GM18519 (cell line): ENCODE data around the gene KIF3A.

Experiments used
- ATAC-seq: cut with Tn5 transposase; IDR thresholded peaks from one replicate; pipeline ENCODE4 v1.9.1; 2021; ENCODE audit warnings: mild to moderate bottlenecking, moderate library complexity; ENCODE audit not compliant: unreplicated experiment, low FRiP score

The KIF3A gene

DNA sequence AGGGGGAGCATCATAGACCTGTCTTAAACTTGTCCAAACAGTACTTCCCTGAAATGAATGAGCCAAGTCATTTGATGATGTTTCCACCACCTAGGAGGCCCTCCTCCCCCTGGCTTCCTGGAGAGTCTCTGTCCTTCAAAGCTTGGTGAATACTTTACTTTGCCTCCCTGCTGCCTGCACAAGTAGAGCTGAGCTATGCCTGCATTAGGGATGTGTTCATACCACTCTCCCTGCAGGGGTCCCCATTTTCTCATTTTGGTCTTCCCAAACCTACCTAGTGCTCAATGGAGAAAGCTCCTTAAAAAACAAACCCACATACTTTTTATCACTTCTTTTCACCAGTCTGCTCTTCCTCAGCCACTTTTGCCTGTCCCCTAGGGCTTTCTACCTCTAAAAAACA is 17.6 kb upstream of the KIF3A start:
- ATAC-seq: no peak

DNA sequence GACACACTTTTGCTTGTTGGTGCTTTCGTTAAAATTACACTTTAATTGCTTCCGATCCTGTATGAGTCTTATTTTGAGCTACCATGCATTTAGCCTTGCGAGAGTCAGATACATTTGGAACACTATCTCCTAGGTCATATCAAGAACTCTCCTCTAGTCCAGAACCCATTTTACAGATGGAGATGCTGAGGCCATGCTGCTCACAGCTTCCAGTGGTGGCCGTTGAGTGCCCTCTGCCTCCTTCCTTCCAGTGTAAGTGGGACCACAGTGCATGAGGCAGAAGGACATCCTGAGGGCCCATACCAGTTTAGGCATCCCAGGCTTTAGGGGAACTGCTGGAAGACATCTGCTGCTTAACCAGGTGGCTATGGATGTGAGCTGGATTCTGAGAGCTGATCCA is 16.8 kb upstream of the KIF3A start:
- ATAC-seq: no peak

DNA sequence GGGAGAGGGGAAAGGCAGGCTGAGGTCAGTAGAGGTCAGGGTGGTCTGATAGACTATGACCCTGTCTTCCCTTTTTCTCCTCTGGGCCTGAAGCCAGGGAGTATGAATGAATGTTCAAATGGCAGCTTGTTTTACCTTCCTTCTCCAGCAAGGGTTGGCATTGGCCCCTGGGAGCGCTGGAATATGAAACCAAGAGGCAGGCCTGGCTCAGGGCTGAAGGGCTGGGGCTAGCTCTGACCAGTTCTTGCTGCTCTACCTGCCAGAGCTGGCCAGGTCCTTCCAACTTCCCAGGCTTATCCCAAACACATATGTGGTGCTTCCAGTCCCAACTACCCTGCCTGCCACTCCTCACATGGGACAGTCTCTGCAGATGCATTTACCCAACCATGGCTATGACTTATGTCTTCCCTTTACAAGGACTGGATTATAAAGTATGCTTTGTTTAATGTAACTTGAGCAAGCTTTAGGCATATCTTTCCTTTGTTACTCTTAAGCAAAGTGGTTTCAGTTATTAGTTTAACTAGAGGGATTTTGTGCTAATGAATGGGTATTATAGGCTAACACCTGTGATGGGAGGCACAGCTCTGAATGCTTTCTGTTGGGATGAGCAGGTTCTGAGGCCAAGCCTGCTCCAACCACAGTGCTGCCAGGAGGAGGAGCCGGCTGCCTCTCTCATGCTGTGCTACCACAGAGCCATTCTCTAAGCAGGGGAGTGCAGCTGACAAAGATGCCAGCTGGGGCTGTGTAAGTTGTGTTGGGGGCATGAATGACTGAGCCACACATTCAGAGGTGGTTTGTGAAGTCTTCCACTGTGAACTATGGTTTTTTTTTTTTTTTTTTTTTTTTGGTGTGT is 16.0 kb upstream of the KIF3A start:
- ATAC-seq: no peak

DNA sequence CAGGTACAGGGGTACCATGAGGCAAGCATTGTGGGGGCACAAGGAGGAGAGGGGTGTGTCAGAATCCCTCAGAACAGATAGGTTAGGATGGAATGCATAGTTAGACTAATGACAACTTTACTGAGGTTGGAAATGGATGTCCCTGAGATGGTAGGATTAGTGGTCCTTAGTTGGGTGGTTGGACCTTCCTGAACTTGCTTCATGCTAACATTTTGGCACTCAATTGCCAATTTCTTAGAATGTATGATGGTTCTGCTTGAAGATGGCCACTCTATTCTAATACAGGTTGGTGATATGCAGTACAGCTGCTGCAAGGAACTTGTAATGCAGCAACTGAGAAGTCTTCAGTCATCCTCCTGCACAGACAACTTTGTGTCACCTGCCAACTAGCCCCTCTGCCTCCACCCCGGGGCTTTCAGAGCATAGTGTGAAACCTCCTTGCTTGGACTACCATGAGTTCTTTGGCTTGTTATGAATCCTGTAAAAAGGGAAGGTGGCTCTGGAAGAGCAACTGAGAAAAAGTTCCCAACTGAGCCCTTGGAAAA is 15.3 kb upstream of the KIF3A start:
- ATAC-seq: no peak

DNA sequence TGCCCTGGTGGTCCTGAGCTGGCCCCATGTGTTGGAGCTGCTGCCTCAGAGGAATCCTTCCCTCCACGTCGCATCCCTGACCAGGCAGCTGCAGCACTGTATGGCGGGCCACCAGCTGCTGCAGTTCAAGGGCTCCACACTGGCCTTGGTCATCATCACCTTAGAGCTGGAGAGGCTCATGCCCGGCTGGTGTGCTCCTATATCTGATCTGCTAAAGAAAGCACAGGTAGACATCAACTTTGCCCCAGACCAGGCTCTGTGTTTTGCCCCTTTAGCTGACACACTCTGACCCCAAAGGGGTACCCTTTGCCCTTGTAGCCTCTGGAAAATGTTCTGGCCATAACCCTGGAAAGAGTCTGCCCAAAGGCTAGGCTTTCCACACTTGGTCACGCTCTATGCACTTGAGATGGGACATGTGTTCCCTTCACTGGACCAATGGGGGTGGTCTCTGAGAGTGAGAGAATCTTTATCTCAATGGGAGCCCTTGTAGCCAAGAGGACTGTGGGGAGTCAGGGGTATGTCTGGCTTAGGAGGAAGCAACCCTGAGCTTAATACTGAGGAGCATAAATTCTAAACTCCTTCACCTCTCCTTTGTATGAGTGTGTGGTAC is 14.7 kb upstream of the KIF3A start:
- ATAC-seq: no peak

DNA sequence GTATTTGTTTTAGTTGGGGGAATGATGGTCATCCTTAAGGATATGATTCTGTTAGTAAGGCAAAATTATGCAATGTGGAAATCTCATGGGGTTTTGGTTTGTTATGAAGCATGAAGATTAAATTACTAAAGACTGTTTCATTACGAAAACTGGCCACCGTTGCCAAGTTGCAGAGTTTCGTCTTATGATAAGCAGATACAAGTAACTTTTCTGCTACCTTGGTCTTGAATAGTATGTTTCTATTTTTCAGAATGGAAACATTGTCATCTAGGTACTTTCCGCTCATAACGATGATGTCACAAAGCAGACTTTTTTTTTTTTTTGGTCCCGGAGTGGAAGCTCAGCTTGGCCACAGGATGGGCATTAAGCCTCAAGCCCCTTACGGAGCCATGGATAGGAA is 14.1 kb upstream of the KIF3A start:
- no peak for ATAC-seq

DNA sequence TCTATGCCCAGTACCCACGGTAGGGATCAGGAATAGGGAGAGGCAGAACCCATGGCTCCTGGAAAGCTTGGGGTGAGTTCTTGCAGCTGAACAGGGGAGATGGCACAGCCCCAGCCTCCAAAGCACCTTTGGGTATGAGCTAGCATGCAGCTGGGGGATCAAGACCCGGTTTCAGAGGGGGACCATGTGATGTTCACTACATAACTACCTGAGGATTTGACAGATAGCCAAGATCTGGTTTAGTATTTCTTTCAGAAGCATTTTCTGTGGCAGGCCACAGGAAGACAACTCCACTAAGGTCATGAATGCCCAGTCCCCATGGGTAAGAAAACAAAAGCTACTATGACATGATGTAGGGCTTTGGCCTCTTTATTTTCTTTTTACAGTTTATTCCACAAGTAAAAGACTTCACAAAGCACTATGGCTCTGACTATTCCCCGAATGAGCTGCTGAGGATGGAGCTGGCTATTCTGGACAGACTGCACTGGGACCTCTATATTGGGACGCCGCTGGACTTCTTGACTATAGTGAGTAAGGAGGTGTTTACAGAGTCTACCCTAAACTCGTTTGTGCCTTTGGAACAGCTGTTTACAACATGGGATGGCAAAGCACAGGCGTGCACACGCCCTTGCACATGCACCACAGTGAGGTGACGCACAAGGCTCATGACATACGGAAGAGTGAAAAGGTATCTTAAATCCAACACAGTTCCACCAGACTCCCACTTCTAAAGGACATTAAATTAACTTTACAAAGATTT is 13.3 kb upstream of the KIF3A start:
- no peak for ATAC-seq

DNA sequence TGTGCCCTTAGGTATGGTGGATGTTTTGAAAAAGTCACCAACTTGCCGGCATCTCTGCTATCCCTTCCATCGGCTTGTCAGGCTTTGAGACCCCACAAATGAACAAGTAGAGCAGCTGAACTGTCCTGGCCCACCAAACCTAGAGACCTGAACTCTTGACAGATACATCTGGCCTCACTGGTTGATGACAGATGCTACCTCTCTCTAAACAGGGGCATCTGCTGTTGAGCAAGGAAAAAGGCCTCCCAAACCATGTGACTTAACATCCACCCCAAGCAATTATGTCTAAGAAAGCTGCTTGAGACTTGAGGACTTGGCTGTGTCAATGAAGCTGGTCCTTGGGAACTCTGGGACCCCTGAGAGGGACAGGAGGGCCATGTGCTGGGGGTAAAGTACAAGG is 12.2 kb upstream of the KIF3A start:
- ATAC-seq: no peak

DNA sequence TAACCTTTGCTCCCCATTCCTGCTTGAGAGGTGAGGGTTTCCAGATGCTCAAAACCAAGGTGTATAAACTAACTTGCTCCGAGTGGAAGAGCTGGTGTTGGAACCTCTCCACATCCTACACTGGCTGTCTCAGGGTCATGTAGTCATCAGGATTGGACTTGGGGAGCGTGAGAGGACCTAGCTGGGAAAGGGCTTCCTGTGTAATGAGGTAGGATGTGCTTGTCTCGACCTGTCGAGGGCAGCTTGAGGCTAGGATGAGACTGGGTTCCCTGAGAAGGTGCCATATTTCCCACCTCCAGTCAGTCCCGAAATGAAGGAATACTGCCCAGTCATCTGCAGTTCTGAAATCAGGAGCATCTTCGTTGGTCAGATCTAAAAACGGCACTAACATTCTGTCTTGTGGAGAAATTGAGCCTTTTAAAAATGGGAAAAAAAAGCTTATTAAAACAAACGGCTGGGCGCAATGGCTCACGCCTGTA is 11.2 kb upstream of the KIF3A start:
- ATAC-seq: no peak

DNA sequence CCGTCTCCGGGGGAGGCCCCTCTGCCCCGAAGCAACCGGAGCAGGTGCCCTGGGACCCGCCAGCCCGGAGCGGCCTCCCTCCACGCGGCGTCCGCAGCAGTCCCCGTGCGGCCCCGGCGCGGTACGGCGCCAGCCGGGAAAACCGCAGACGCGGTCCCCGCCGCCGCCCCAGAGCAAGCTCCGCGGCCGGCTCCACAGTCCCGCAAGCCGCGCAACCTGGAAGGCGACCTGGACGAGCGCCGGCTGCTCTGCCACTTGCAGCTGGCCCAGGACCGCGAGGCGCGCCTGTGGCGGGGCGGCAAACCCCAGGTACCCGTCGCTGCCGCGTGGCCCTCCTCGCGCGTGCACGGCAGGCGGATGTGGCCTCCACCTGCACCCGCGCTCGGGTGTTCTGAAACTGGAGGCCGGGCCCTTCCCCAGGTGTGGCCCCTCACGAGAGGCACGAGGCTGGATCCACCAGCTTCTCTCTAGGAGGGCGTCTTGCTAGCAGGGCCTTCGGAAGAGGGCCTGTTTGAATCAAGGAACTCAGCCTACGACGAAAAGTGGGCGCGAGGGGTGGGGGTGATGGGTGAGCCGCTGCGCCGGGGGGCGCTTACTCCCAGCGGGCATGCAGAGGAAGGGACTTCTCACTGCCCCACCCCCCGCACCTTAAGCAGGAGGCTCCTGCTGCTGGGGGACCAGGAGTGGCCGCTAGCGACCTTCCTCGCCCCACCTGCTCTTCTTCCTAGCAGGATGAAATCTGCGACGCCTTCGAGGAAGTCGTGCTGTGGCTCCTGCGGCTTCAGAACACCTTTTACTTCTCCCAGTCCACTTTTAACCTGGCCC is 10.5 kb upstream of the KIF3A start:
- no peak for ATAC-seq

DNA sequence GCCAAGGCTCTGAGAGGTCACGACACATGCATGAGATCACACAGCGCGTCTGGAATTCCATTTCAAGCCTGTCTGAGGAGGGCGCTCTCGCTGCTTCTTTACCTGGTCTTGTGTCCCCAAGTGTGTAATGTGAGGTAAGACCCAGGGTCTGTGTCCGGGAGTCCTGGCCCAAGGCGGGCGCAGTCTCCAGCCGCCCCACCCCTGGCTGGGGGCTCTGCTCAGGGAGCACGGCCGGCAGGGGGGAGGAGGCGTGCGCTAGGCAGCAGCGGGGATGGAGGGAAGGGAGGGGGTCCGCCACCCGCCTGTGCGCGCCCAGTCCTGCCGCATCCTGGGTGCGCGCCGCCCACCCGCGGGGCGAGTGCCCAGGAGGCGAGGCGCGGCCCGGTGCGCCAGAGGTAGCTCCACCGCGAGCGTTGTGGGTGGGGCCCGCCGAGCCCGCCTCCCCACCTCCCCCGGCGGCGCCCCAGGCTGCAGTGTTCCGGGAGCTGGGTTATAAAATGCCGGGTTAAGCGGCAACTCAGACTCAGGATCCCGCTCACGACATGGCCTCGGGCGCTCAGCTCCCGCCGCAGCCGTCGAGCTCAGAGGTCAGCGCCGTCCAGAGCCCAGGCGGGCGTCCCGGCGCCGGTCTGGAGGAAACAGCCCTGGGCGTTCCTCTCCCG is 9.7 kb upstream of the KIF3A start, which contains the start of gene CCNI2:
CCNI2 (plus strand) TSS at position 473 of the 662 bp plus-strand sequence; CDS start at position 543, 70 bp downstream.
- no peak for ATAC-seq

DNA sequence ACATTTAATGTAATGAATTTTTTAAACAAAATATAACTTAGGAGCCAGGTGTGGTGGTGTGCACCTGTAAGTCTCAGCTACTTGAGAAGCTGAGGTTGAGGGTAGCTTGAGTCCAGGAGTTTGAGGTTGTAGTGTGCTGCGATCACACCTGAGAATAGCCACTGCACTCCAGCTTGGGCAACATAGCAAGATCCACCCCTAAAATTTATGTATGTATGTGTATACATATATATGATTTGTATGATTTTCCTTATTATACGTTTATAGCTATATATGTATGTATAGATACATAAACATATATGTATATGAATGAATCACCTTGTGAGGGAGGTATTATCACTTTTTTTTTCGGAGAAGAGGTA is 9.2 kb upstream of the KIF3A start:
- ATAC-seq: no peak

DNA sequence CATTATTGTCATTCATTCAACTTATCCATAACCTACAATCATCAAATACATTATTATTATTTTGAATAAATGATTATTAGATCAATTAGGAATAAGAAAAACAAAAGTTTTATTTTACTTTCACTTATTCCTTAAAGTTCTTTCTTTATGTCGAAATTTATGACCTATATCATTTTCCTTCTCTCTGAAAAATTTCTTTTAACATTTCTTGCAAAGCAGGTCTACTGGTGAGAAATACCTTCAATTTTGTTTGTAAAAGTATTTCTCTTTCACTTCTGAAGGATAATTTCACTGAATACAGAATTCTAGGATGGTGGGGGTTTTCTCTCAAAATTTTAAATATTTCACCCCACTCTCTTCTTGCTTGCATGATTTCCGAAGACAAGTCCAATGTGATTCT is 7.3 kb upstream of the KIF3A start:
- ATAC-seq: no peak

DNA sequence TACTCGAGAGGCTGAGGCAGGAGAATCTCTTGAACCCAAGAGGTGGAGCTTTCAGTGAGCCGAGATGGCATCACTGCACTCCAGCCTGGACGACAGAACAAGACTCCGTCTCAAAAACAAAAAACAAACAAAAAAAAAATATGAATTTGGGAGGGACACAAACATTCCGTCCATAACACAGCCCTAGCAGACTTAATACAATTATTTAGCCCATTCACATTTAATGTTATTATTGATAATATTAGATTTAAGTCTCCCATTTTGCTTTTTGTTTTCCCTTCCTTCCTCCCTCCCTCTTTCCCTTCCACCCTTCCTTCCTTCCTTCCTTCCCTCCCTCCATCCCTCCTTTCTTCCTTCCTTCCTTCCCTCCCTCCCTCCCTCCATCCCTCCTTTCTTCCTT is 5.3 kb upstream of the KIF3A start:
- ATAC-seq: no peak

DNA sequence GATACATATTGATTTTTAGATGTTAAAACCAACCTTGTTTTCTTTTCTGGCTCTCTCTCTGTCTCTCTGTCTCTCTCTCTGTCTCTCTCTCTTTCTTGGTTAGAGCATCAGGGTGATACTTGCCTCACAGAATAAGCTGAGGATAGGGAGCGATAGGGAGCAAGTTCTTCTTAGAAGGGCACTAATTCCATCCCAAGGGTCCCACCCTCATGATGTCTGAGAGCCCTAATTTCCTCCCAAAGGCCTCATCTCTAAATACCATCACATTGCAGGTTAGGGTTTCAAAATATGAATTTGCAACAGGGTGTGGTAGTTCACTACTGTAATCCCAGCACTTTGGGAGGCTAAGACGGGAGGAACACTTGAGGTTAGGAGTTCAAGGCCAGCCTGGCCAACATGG is 4.8 kb upstream of the KIF3A start:
- no peak for ATAC-seq

DNA sequence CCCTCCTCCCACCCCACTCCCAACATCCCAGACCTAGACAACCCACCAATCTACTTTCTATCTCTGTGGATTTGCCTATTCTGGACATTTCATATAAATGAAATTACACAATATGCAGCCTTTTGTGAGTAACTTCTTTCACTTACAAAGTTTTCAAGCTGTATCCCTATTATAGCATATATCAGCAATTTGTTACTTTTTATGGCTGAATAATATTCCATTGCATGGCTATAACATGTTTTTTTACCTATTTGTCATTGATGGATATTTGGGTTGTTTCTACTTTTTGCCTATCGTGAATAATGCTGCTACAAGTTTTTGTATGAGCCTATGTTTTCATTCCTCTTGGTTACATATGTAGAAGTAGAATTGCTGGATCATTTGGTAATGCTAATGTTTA is 1.9 kb upstream of the KIF3A start:
- no peak for ATAC-seq

DNA sequence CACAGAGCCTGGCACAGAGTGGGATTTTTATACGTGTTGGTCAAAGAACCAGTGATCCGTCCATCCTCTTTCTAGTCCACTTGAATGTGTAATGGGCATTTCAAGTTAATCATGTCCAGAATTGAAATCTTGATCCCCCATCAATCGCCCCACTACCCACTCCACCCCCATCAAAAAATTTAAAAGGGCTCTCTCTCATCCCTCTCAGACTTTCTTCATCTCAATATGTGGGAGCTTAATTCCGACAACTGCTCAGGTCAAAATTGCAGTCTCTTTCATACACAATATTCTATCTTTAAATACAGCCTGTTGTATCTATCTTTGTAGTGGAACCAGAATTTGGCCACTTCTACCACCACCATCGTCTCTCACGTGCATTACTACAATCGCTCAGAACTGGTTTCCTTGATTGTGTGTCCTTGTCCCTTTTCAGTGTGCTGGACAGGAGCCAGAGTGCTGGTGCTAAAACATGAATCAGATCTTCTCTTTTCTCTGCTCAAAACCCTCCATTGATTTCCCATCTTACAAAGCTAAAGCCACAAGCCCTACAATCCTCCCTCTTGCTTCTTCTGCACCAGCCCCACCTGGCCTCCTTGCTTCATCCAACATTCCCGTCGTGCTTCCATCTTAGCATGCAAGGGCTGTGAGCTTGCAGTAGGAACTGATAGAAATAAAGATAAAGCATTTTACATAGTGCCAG is 786 bp upstream of the KIF3A start:
- ATAC-seq: no peak

DNA sequence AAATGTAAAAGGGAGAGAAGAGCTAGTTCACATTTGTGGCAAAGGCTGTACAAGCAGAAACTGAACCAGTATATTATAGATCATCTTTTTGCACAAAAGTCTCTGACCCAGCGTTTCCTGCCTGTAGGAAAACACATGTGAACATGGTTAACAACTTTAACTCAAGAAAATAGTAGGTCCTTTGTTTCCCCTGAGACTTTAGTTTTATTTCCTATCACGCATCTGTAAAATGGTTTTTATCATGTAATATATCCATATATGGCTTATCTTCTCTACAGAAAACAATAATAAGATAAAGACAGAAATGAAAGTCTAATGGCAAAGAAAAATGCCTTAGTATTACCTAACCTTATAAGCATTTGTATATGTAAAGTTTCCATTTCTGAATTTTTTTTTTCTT is 2.7 kb downstream of the KIF3A start:
- ATAC-seq: no peak

DNA sequence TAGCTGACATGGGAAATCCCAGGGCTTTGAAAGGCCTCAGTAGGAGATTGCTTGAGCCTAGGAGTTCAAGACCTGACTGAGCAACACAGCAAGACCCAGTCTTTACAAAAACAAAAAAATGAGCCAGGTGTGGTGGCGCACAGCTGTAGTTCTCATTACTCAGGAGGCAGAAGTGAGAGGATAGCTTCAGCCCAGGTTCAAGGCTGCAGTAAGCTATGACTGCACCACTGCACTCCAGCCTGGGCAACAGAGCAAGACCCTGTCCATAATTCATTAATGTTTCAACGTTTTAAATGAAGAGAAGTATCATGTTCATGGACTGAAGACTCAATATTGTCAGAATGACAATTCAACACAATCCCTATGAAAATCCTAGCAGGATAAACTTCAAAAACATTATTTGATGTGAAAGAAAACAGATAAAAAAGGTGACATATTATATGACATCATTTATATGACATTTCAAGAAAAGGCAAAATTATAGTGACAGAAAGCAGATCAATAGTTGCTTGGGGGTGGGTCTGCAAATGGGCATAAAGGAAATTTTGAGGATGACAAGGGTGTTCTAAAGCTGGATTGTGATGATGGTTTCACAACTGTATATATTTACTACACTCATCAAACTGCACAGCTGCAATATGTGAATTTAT is 3.7 kb downstream of the KIF3A start:
- no peak for ATAC-seq
